Stimulated activated CD4-positive, alpha-beta T cell treated with anti-CD3 and anti-CD28 coated beads, Interleukin-2, amount 100 ng/mL, for 48 hours (primary cell): ENCODE results near the gene NPAS3.

Experiments used
- DNase-seq, 2 donors: peaks; one replicate each; pipeline ENCODE4 v3.0.0-alpha.2; 2020

Gene NPAS3

DNA sequence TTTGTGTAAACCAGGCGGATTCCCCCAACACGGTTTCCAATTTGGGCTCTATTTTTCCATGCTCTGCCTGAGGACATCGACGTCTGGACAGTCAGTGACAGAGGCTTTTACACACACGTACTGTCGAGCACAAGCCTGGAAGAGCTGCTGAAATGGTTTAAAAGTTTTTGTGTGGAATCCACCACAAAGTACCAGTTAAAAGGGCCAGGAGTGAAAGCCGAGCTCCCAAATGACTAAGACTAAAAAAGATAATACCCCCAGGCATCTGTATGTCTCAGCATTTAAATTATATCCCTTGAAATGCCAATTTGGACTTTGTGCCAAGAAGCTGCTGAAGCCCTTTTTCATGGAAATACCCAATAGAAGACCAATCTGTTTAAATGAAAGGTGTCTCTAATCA, 839.0 kb downstream of the NPAS3 start:
- no peak for DNase-seq

DNA sequence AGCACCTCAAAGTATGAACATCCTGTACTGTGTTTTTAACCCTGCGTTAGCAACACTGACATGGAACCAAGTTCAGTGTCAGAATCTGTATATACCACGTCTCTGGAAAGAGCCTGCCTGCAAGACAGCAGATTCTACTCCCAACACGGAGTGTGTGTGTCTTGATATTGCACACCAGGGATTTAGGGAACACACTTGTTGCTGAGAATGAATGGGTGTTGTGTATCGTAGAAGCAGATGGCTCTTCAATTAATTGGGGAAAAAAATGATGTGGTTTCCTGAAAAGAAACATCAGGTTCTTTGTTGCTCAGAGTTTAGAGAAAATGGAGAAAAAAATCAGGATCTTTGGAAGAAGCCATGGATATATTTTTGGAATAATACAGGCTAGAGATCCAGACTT, 841.4 kb downstream of the NPAS3 start:
- no peak for DNase-seq

- DNase-seq = no peak
These were observed 842.6 kb downstream of the NPAS3 start for GRCh38 chr14:33781236-33781635.

- DNase-seq = no peak
These were observed 844.2 kb downstream of the NPAS3 start for GRCh38 chr14:33782923-33783322.

- no peak for DNase-seq
These were observed 847.6 kb downstream of the NPAS3 start for GRCh38 chr14:33786091-33786825.

- no peak for DNase-seq
These were observed 849.5 kb downstream of the NPAS3 start for GRCh38 chr14:33788161-33788560.

- no peak for DNase-seq
These were observed 852.3 kb downstream of the NPAS3 start for GRCh38 chr14:33790996-33791395.

DNA sequence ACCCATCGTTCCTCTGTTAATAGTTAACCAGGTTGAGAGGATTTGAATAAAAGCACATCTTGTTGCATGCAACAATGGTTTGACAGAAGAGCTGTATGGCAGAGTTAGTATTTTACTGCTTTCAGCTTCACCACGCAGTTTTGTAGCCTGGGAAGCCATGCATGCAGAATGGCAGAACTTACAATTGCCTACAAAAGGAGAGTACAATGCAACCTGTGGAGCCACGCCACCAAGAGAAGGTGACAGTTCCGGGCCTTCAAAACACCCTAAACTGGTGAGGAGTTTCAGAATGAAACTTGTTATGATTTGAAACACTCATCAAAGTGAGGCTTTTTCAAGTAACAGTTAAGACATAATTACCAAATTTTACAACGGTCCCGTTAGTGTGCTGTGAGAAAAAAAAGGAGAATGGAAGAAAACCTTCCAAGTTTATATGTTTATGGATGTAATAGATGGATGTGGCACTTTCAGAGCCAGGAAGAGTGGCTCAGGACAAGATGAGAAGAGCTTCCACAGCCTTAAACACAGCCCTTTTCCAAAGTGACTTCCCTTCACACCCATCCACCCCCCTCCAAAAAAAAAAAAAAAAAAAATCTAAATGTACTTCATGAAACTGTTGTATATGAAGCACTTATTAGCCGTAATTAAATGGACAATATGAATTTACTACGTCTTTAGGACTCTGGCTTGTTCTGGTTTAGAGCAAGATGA, 853.5 kb downstream of the NPAS3 start:
- no peak for DNase-seq

- peak; percentile 74 to 78 for DNase-seq
These were observed 854.2 kb downstream of the NPAS3 start for GRCh38 chr14:33792720-33793368.

GRCh38 chr14:33793398-33794110, 854.9 kb downstream of the NPAS3 start:
- no peak for DNase-seq

- DNase-seq = no peak
These were observed 856.2 kb downstream of the NPAS3 start for GRCh38 chr14:33794791-33795305.

- no peak for DNase-seq
These were observed 857.7 kb downstream of the NPAS3 start for GRCh38 chr14:33796356-33796755.

DNA sequence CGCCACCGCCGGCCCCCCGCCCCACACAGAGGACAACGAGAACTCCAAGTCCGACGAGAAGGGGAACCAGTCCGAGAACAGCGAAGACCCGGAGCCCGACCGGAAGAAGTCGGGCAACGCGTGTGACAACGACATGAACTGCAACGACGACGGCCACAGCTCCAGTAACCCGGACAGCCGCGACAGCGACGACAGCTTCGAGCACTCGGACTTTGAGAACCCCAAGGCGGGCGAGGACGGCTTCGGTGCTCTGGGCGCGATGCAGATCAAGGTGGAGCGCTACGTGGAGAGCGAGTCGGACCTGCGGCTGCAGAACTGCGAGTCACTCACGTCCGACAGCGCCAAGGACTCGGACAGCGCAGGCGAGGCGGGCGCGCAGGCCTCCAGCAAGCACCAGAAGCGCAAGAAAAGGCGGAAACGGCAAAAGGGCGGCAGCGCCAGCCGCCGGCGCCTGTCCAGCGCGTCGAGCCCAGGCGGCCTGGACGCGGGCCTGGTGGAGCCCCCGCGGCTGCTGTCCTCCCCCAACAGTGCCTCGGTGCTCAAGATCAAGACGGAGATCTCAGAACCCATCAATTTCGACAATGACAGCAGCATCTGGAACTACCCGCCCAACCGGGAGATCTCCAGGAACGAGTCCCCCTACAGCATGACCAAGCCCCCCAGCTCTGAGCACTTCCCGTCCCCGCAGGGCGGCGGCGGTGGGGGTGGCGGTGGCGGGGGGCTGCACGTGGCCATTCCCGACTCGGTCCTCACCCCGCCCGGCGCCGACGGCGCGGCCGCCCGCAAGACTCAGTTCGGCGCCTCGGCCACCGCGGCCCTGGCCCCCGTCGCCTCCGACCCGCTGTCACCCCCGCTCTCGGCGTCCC, 861.3 kb downstream of the NPAS3 start:
- no peak for DNase-seq

DNA sequence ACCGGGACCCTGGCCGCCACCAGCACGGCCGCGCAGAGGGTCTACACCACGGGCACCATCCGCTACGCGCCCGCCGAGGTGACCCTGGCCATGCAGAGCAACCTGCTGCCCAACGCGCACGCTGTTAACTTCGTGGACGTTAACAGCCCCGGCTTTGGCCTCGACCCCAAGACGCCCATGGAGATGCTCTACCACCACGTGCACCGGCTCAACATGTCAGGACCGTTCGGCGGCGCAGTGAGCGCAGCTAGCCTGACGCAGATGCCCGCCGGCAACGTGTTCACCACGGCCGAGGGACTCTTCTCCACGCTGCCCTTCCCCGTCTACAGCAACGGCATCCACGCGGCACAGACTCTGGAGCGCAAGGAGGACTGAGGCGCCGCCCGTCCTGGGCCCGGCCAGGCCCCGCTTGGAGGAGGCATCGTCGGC, 862.1 kb downstream of the NPAS3 start:
- no peak for DNase-seq

GRCh38 chr14:33802737-33803136, 864.1 kb downstream of the NPAS3 start:
- DNase-seq = no peak

GRCh38 chr14:33805593-33805992, 866.9 kb downstream of the NPAS3 start:
- DNase-seq = no peak

GRCh38 chr14:33806905-33807304, 868.2 kb downstream of the NPAS3 start:
- DNase-seq = no peak

GRCh38 chr14:33808187-33808586, 869.5 kb downstream of the NPAS3 start:
- DNase-seq = no peak

DNA sequence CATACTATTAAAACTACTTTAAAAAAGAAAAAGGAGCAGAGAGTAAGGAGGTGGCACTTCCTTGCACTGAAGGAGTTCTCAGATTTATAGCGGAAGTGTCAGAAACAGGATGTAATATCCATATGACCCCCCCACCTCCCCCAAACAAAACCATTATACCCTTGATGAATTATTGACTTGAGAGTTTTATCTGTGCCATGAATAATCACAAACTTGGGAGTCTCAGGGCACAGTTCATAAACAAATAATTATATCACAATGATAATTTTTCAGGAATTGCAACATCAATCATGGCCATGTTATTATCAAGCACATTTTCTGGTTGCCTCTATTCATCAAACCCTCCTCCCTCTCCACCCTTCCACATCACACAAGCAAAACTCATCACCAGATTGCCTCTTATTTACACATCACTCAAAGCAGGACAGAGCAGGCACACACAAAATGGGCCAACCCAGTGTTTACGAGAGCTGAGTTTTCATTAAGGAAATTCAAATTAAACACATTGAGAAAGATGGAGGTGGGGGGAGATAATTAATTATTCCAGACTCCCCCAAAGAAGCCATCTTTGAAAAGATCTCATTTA, 870.8 kb downstream of the NPAS3 start:
- no peak for DNase-seq

DNA sequence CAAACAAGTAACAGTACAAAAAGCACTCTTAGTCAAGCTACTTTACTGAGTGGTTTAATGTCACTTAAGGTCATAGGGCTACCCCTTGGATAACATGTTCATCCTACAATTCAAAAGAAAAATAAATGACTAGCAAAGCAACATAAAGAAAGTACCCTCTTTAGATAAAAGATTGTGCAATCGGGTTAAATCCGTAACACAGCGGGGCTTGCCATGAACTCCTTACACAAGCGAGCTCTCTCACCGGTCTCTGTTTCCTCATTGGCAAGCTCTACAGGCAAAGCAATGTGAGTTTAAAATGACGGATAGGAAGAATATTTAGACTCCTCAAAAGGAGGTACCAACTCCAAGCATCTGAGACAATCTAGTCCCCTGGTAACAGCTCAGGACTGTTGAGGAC, 871.6 kb downstream of the NPAS3 start:
- no peak for DNase-seq

- no peak for DNase-seq
These were observed 873.0 kb downstream of the NPAS3 start for GRCh38 chr14:33811721-33812120.

- DNase-seq = no peak
These were observed 873.5 kb downstream of the NPAS3 start for GRCh38 chr14:33812181-33812580.
